Measurements from ENCODE around the gene RNF151.

Gene RNF151

DNA sequence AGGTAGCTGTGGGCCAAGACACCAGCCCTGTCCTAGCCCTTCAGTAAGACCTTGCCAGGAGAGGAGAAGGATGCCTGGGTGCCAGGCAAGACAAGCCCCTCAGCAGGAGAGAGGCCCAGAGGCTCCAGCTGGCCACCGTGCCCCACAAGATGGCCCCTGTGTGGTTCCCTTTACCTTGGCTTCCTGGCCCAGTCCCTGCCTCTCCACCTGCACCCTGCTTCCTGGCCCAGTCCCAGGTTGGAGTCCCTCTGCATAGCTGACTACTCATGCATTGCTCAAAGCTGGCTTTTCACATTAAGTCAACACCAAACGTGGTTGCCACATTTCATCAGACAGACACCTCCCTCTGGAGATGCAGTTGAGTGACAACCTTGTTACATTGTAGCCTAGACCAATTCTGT, 27.1 kb downstream of the RNF151 start:
- DNase-seq = no peak

DNA sequence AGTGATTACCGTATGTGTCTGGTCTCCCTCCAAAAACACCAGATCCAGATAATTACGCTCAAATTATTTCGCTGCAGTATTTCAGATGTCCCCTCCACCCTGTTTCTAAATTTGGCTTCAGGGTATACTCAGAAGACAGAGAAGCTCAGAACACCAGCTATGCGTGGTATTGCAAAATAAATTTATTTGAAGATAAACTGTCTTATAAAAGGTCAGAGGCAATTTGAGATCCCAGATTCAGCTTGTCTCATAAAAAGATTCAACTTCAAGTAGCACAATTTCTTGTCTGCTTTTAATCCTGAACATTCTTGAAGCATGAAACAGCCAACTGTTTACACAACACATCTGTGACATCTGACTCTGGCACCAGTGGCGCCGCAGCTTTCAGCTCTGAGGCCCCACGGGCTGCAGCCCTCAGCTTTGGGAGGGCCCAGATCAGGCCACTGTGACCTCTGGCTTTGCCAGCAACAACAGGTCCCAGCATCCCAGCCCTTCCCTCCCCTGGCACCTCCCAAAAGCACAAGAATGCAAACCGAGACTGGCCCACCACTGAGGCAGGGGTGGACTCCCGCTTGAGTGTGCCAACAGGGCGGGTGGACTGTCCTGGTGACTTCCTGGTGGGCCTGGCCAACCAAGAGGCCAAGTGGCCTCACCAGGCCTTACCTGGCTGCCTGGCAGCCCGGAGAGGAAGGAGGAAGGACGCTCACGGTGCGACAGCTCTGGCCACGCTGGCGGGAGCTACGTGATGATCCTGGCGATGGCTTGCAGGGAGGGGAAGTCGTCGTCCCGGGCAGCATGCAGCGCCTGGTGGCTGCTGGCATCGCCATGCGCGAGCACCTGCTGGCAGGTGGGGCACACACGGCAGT, 31.1 kb downstream of the RNF151 start:
- no peak for DNase-seq

- DNase-seq = no peak
These were observed 31.7 kb downstream of the RNF151 start for GRCh38 chr16:1998360-1998835.

- DNase-seq = no peak
These were observed 32.5 kb downstream of the RNF151 start for GRCh38 chr16:1998852-1999801.

DNA sequence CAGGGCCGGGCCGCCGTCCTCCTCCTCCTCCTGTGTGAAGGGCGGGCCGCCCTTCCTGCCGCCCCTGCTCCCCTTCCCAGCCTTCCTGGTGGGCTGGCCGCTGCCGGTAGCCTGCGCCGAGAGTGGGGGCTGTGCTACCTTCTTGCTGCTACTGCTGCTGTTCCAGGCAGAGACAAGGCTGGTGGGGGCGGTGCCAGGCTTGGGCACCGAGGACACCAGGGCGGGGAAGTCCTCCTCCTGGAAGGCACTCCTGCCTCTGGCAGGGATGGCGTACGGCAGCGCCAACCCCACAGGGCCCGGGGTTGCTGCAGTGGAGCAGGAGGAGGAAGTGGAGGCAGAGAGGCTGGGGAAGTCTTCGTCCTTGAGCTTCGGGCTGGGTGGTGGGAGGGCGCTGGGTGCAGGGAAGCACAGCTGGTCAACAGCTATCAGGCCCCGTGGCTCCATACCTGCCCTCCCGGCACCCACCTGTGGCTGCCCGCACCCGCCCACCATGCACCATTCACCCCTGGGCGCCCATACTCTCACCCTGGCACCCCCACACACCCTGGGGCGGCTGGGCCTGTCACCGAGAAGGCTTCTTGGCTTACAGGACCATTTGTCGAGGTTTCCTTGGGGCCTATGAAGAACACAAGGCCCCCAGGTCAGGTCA, 33.3 kb downstream of the RNF151 start:
- DNase-seq = no peak

GRCh38 chr16:2001035-2001434, 34.4 kb downstream of the RNF151 start:
- DNase-seq = no peak

GRCh38 chr16:2001456-2002355, 35.0 kb downstream of the RNF151 start:
- DNase-seq = no peak

GRCh38 chr16:2002406-2003230, 36.0 kb downstream of the RNF151 start:
- no peak for DNase-seq

DNA sequence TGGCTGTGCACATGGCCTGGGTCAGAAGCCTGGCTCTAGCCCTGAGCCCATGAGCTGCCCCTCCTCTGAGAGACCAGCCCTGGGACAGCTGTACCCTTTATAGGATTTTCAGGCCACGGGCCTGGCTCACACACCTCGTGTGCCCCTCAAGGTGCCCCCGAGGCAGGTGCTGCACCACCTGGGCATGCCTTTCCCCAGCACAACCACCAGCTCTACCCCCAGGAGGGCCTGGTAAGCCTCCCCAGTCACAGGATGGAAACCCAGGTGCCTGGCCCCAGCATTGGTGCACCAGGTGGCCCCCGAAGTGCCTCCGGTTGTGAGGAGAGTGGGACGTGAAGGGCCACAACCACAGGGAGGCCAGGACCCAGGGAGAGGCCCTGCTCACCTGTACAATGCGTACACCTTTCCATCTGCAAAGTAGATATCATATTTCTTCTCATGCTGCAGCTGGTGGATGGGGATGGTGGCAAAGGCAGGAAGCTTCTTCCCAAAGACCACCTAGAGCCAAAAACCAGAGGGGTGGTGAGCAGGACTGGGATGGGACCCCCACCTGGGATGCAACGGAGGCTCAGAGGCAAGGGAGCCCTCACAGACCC, 36.7 kb downstream of the RNF151 start:
- no peak for DNase-seq

DNA sequence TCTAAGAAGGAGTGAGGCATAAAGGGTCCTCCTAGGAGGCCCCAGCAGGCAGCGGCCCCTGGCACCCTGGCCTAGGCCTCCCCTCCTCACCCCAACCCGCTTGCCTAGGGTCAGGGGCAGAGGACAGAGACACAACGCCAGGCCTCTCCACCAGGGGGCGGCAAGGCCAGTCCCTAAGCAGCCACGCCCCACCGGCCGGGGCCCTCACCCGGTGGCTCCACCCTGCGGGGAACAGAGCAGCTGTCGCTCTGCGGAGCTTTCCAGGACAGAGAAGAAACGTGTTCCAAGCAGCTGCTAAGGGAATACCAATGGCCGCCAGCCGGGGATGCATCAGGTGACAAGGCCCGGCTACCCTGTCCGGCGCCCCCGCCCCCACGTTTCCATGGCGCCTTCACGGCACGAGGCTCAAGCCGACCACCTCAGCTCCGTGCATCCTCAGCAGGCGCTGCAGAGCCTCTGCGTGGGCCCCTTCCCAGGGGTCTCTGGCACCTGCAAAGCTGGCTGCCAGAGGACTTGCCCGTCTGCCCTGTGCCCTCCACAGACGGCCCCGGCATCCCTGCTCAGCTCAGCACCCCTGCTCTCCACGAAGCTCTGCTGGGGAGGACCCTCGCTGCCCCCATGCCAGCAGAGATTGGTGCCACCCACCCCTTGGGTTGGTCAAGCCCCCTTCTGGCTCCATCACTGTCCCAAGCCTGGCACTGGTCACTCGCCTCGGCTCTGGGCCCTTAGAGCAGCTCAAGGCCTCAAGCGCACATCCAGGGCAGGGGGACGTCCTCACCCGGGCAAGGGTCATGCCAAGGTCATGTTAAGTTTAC, 37.4 kb downstream of the RNF151 start:
- peak; percentile 82 for DNase-seq

DNA sequence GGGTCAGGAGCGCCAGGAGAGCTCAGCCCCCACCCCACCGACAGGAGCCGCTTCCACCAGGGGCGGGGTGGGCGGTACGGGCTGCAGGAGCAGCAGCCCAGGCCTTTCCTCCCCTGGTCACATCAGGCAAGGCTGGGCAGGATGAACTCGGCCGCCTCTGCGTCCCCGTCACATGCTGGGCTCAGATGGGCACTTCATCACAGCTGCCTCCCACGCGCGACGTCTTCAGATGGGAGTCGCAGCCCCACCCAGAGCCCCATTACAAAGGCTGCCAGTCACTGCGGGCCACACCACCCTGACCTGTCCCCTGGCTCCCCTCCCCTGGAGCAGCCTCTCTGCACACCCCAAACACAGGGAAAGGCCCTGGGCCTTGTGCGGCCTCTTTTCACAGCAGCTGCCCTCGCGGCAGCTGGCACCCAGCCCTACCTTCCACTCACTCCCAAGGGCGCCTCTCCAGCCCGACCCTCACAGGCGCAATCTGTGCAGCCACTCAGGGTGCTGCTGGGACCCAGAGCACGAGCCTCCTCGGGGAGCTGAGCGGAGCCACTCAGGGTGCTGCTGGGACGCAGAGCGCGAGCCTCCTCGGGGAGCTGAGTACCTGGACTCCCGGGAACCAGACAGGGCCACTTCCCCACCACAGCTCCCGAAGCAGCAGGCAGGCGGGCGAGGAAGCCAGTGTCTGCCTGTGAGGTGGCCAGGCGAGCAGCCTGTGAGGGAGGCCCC, 38.3 kb downstream of the RNF151 start:
- DNase-seq = no peak

DNA sequence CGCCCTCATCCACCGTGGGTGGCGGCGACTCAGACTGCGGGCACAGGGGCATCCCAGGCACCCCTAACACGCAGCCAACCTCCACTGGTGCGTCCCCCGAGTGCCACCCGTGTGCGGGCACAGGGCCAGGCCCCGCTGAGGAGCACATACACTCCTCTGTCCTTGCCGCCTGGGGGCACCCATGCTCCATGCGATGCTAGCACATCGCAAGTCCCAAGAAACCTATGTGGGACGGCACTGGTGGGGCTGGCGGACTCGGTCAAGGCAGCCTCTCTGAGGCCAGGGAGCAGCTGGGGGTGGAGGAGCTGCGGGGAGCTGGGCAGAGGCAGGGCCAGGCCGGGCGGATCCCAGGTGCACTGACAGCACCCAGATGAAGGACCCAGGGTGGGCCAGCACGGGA, 39.0 kb downstream of the RNF151 start:
- no peak for DNase-seq

GRCh38 chr16:2006317-2006716, 39.7 kb downstream of the RNF151 start:
- DNase-seq = no peak

DNA sequence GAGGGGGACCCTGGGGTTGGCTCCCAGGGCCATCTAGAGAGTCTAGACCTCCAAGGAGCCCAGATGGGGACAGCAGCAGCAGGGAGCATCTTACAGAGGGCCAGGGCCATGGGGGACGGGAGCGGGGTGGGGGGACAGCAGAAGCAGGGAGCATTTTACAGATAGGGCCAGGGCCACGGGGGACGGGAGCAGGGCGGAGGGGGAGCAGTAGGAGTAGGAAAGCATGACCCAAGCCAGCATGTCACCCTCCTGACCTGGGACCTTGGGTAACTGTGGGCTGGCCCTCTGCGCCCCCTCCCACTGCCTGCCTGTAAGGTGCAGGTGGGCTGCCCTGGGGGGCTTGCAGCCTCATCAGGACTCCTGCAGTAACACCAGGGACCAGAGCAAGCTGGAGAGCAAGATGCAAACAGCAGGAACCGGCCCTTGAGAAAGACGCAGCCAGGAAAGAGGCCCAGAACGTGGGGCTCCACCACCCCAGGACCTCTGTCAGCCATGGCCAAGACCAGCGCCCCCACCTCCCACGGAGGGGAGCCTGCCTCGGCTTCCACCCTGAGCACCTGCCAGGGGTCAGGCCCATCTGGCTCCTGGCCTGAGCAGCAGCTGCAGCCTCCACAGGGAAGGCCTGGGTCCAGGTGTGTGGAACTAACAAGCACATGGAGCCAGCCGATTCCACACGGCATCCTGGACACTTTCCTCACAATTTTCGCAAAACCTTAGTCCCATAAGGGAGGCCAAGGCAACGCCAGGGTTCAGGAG, 40.6 kb downstream of the RNF151 start:
- no peak for DNase-seq

GRCh38 chr16:2008009-2008526, 41.4 kb downstream of the RNF151 start:
- no peak for DNase-seq

DNA sequence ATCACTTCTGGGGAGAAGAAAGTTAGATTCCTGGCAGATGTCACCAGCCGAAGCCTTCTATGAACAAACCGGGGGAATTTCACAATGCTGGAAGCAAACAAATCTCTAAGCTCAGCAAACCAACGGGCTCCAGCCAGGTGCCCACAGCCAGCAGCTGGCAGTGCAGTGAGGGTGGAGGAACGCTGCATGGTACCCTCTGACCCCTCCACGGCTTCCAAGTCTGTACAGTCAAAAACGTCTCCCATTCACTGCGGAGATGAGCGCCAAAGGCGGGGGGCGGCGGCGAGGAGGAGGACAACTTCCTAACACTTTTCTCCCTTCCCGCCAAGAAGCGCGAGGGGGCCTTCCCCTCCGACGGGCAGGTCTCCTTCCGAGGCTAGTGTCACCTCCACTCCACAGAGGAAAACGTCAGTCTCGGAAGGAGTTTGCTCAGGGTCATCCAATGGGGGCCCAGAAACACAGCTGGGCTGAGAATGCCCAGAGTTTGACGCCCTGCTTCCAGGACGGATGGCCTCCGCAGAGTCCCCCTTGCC, 42.0 kb downstream of the RNF151 start:
- peak; percentile 19 for DNase-seq

- no peak for DNase-seq
These were observed 42.6 kb downstream of the RNF151 start for GRCh38 chr16:2009164-2009711.

Measured in effector CD4-positive, alpha-beta T cell (primary cell).